ES-I3 (cell line): ENCODE results near the gene CERS6.

Experiments
- H3K36me3 ChIP-seq: 2 replicates; pipeline ENCODE4 v1.6.1; 2013; ENCODE audit warnings: mild to moderate bottlenecking, low read length, control low read depth, moderate library complexity; ENCODE audit not compliant: insufficient read depth
- H3K4me1 ChIP-seq: 2 replicates; pipeline ENCODE4 v1.6.1; 2013; ENCODE audit warnings: mild to moderate bottlenecking, control low read depth, low read length; ENCODE audit not compliant: insufficient read depth
- H3K9ac ChIP-seq: 2 replicates; pipeline ENCODE4 v1.6.1; 2013; ENCODE audit warnings: low read depth, mild to moderate bottlenecking, low read length, moderate library complexity
- H3K9me3 ChIP-seq: 2 replicates; pipeline ENCODE4 v1.6.1; 2013; ENCODE audit warnings: mild to moderate bottlenecking, low read length, moderate library complexity; ENCODE audit not compliant: control insufficient read depth, insufficient read depth

The CERS6 gene

DNA sequence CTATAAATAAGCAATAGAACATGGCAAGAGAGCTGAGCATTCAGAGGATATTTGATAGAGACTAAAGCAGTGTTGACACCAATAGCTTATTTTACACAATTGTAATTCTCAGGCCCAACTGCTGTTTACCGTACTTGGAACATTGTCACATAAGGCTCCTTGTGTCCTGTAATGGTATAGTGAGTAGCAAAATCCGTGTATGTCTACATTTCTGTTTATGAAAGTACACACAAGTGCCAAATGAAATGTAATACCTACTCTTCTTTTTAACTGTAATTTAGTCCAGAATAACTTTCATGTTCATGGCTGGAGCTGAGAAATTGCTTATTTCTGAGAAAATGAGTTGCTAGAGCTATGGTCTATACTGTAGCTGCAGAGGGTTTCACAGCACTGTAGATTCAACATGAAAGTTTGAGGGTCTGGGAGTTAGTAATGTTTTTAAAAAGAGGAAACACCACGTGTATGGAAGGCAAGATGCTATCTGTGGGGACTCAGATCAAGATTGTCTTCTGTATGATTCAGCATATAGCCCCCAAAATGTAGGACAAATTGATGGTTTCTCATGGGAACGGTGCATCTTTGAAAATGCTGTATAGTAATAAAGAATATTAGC is 236.2 kb downstream of the CERS6 start:
- Histone ChIP-seq H3K36me3 (no peaks in the 10 kb centered on the region; the same call in 1 of the 2 replicates), H3K9ac (no peak overlapping the region), H3K9me3 (no peaks in the 10 kb centered on the region), H3K4me1 (no peaks in the 10 kb centered on the region)

DNA sequence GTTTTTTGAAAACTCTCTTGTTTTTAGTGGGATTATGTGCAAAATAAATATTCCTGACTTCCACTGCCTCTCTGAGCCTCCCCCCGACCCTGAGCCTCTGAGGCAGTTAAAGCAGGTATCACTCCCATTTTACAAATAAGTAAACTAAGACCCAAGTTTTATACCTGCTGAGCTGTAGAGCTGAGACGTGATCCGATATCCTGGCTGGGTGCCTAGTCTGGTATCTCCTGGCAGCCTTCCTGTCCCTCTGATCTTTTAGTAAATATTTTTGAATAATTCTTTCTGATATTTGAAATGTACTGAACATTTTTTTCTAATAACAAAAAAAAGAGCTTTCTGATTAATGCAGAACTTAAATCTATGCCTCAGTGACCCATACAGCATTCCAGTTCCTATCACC is 238.1 kb downstream of the CERS6 start:
- Histone ChIP-seq H3K9ac (no peak overlapping the region), H3K36me3 (no peaks in the 10 kb centered on the region; the same call in 1 of the 2 replicates), H3K9me3 (no peaks in the 10 kb centered on the region), H3K4me1 (no peaks in the 10 kb centered on the region)

DNA sequence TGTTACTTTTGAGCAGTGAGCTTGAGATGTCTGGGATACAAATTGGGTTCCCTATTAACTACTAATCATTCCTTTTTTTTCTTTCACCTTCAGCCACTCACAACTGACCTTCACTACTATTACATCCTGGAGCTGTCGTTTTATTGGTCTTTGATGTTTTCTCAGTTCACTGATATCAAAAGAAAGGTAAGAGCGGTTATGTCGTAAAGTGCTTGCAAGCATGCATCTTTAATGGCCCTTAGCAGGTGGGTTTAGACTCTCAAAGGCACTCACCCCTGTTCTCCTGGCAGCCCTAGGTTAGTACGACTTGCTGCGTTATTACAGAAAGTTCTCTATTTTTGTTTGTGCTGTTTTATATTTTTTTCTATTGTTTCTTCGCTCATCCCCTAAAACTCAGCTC is 238.8 kb downstream of the CERS6 start:
- Histone ChIP-seq H3K4me1 (no peaks in the 10 kb centered on the region), H3K36me3 (no peaks in the 10 kb centered on the region; the same call in 1 of the 2 replicates), H3K9ac (no peak overlapping the region), H3K9me3 (no peaks in the 10 kb centered on the region)

DNA sequence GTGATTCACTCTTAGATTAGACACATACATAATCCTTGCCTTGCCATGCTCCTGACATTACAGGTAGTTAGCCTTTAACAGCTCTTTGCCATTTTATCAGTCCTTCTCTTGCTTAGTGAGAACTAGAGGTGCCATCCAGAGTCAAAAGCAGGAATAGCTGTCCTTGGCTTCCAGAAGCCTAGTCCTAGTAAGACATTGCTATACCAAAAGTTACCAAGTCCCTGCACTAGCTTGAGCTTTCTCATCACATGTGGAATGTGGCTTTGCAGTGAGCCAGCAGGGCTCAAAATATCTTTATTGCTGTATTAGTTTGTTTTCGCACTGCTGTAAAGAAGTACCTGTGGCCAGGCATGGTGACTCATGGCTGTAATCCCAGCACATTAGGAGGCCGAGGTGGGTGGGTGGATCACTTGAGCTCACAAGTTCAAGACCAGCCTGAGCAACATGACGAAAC is 241.6 kb downstream of the CERS6 start:
- Histone ChIP-seq H3K36me3 (no peaks in the 10 kb centered on the region; the same call in 1 of the 2 replicates), H3K4me1 (no peaks in the 10 kb centered on the region), H3K9me3 (no peaks in the 10 kb centered on the region), H3K9ac (no peak overlapping the region)

DNA sequence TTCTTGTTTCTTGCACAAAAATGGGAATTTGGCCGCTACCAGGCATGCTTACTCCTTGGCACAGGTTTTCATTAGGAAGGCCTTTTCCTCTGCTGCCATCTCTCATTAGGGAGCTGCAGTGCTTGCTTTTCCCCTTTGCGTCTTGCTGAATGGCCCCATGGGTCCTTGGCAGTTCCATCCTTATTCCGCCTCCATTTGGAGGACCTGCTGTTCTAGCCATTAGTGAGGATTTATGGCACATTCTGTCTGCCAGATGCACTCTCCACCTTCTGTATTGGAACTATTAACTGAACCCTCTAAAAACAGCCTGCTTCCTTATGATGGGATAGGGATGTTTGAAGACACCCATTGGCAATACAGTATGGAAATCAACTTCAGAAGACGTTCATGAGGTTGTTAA is 242.9 kb downstream of the CERS6 start:
- no peaks in the 10 kb centered on the region for H3K9me3 ChIP-seq
- H3K4me1 ChIP-seq: no peaks in the 10 kb centered on the region
- no peaks in the 10 kb centered on the region; the same call in 1 of the 2 replicates for H3K36me3 ChIP-seq

DNA sequence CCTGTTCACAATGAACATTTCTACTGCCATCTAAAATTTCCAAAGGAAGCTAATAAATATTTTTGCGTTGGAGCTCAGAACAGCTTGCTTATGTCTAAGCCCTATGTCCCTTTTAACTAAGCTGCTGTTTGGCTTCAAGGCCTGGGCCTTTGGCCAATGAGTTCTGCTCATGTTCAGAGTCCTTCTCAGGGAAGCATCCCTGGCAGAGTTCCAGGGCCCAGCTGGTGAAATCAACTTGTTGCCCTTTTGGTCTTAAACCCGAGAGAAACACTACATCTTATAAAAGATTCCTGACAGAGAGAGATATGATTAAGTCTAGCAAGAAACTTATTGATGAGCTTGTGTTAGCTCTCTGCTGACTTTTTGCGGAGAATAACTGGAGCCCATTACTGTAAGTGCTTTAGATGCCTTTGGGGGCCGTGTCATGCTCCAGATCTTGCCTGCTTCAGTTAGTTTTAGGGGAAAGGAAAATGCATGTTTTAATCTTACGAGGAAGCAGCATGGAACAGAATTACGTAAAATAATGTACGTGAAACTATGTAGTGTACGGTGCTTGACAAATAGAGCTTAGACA is 243.9 kb downstream of the CERS6 start:
- no peaks in the 10 kb centered on the region; the same call in 1 of the 2 replicates for H3K36me3 ChIP-seq
- no peaks in the 10 kb centered on the region for H3K4me1 ChIP-seq
- H3K9me3 ChIP-seq: no peaks in the 10 kb centered on the region
- no peak overlapping the region for H3K9ac ChIP-seq

More for the DNA sequence above, 242.9 kb downstream of the CERS6 start:
- no peak overlapping the region for H3K9ac ChIP-seq

DNA sequence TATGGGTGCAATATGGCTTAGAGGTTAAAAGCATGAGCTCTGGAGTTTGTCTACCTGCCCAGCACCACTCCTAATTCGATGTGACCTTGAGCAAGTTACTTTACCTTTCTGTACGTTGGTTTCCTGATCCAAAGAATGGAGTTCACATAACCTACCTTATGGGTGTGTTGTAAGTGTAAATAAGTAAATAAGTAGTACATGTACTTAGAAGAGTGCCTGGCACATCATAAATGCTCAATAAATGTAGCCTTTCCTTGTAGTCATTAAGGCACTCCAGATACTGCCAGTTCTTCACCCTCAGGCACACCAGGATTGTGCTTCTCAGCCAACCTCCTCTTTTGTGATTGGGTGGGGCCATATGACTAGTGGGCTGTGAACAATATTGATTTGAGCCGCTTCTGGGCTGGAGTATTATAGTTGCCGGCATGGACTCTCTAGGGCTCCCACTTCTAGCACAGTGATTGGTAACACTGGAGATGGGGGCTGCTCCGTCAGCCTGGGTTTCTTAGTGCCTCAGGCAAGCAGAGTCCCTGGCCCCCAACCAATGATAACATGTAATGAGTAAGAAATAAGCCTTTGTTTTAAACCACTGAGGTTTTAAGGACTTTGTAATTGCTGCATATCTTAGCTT is 244.7 kb downstream of the CERS6 start:
- no peaks in the 10 kb centered on the region for H3K4me1 ChIP-seq
- no peaks in the 10 kb centered on the region; the same call in 1 of the 2 replicates for H3K36me3 ChIP-seq

DNA sequence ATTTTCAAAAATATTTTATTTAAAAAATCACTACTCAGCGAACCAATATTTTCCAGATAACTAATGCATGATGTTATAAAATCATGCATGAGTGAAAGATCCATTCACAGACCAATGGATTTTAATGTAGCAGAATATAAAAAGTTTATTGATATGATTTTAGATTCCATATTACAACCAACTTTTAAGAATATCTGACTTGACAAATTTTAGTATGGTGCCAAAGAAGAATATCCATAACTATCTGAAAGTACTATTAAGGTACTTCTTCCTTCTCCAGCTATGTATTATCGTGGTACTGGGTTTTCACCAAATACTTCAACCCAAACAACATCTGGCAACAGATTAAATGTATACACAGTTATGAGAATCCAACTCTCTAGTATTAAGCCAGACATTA is 246.5 kb downstream of the CERS6 start:
- no peaks in the 10 kb centered on the region for H3K9me3 ChIP-seq
- no peaks in the 10 kb centered on the region for H3K4me1 ChIP-seq
- no peaks in the 10 kb centered on the region for H3K36me3 ChIP-seq
- H3K9ac ChIP-seq: no peak overlapping the region

More for the DNA sequence above, 244.7 kb downstream of the CERS6 start:
- no peak overlapping the region for H3K9ac ChIP-seq
- H3K9me3 ChIP-seq: no peaks in the 10 kb centered on the region

DNA sequence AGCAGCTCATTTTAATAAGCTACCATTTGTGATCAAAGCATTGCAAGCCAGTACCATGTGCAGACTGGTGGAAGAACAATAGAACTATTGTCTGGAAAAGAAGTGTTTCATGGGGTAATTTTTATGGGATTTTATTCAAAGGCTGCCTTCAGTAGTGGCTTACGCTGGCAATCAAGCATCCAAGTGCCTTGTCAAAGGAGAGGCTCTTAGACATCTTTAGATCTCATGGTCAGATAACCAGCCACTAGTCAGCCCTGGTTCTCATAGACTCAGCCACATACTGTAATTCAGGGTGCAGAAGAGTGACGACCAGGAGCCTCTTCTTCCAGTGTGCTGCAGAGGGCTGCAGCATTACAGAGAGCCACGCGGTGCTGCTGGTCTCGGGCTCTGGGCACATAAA is 247.9 kb downstream of the CERS6 start:
- no peak overlapping the region for H3K9ac ChIP-seq
- no peaks in the 10 kb centered on the region for H3K9me3 ChIP-seq
- H3K4me1 ChIP-seq: no peaks in the 10 kb centered on the region
- no peaks in the 10 kb centered on the region for H3K36me3 ChIP-seq

DNA sequence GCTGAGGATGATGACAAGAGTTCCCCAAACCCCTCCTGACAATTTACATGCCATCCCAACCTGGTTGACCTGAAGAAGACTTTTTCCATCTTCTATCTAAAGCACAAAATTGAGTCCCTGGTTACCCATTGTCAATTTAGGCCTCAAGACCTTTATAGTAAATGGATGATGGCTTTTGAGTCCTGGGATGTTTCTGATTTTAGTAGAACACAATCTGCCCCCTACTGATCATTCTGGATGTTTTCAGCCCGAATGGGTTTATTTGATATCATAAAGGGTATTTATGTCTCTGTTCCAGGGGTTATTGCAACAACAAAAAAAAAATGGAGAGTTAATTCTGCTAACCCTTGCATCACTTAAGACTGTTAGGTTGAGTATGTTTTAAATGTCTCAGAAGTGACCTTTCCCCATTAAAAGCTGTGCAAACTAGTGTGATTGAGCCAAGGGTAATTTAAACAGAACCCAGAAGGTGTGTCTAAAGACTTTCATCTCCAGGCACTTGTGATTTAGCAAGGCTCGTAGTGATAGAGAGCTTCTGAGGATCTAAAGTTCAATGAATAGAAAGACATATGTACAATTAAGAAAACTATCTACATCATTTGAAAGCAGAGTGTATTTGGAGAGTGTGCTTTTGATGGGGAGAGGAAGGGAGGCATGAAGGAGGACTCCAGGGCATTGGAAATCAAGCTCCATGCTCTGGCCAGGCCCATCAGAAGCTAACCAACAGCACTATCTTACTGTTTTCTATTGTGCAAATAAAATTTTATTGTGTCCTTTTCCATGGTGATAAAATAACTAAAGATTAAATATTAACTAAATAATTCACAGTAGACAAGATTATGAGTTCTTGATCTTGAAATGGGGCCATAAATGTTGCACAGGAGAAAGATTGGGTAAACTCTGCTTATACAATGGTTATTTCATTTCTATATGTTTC is 249.7 kb downstream of the CERS6 start:
- Histone ChIP-seq H3K9me3 (no peaks in the 10 kb centered on the region), H3K9ac (no peak overlapping the region), H3K4me1 (no peaks in the 10 kb centered on the region), H3K36me3 (no peaks in the 10 kb centered on the region)

DNA sequence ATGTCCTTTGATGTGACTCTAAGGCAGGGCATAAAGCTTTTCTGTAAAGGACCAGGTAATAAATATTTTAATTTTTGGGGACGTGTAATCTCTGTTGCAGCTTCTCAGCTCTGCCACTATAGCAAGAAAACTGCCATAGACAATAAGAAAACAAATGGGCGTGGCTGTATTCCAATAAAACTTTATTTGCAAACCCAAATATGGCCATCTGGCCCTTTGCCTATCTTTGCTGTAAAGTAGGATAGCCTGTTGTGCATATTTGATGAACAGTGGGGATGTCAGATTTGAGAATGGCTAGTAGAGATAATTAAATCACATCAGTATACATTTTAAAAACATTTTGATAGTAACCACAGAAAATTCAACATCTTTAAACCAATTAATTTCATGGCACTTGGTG is 250.7 kb downstream of the CERS6 start:
- Histone ChIP-seq H3K9me3 (no peaks in the 10 kb centered on the region), H3K9ac (no peak overlapping the region), H3K4me1 (no peaks in the 10 kb centered on the region), H3K36me3 (no peaks in the 10 kb centered on the region)

DNA sequence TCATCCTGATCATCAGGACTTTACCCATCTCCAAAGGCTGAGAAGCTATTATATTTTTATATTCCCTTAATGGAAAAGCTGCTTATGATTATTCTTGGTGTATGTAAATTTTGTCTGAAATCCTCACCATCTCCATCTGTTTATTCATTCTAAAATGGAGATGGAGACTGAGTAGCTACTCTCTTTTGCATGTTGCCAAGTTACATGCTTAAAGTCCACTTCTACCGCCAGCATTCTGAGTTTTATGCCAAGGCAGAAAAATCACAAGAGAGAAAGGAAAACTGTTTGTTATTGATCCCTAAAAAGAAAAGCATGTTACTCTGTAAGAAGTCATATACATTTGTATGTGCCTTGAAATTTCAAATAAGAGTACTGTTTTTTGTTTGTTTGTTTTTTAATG is 252.0 kb downstream of the CERS6 start:
- Histone ChIP-seq H3K36me3 (no peaks in the 10 kb centered on the region), H3K9me3 (no peaks in the 10 kb centered on the region), H3K9ac (no peak overlapping the region), H3K4me1 (no peaks in the 10 kb centered on the region)

DNA sequence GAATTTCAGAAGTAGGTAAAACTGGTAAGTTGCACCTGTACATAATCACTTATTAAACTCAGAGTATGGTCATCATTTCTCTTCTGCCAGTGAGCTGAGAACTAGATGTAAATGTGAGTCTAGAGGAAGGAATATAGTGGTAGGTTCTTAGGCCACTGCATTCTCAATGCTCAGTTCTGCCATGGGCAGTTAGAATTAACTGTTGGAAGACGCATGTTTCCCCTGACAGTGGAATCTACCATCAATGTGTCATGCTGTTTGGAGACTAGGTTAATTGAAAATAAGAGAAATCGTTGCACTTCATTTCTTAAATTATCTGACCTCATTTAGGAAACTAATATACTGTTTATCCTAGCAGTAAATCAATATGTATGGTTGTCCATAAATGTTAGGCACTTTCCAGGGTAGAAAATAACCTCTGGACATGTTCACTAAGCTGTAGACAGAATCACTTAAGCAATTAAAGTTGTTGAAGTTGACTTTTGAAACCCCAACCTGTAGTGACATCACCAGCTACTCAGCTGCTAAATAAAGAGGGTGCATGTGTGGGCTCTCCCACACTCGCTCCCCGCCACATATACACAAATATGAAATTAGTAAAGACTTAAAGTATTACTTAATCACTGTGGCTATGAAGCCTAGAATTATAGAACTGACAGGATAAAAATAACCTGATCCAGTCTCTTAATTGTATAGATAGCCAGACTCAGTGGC is 254.8 kb downstream of the CERS6 start:
- H3K9ac ChIP-seq: no peak overlapping the region
- H3K36me3 ChIP-seq: no peaks in the 10 kb centered on the region
- no peaks in the 10 kb centered on the region for H3K9me3 ChIP-seq
- H3K4me1 ChIP-seq: no peaks in the 10 kb centered on the region

DNA sequence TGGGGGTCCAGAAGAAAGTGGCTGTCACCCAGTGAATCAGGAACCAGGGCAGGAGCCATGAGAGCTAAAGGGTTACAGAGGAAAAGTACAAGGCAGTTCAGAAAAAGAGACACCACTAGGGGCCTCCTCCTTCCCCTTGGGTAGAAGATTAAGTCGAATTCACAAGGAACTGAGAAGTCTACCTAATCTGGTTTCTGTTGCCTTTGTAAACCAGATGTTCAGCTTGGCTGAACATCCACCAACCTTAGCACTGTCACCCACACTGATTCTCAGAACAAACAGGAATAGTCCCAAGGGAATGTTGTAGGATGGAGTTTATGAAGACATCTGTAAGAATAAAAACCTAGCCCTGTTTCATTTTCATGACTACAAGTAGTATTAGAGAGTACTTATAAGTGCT is 256.0 kb downstream of the CERS6 start:
- H3K36me3 ChIP-seq: no peaks in the 10 kb centered on the region
- H3K9me3 ChIP-seq: no peaks in the 10 kb centered on the region
- H3K9ac ChIP-seq: no peak overlapping the region
- no peaks in the 10 kb centered on the region for H3K4me1 ChIP-seq
